SU-DHL-6 (cell line): ENCODE measurements around the gene PTPRE.

Source experiments
- CTCF ChIP-seq: fragments of 200-600 bp; sonication (generic); IDR thresholded peaks from one replicate; pipeline ENCODE4 v1.5.1; 2017; ENCODE audit warnings: antibody characterized with exemption, mild to moderate bottlenecking, low read length, moderate library complexity; ENCODE audit not compliant: insufficient read depth, poor library complexity, severe bottlenecking
- EZH2phosphoT487 ChIP-seq: fragments of 200-600 bp; sonication (generic), shearing (Covaris generic); conservative IDR thresholded peaks from 2 replicates; pipeline ENCODE4 v1.6.1; 2018; ENCODE audit warnings: mild to moderate bottlenecking, antibody characterized with exemption, low read length, moderate library complexity, mixed read lengths

- TF ChIP-seq CTCF (no peak), EZH2phosphoT487 (no peak)
Measured at GRCh38 chr10:127948791-127949190, 41.9 kb downstream of the PTPRE start.
